ENCODE measurements around the gene OASL.
A peak's percentile ranks its signal among the peaks of the same experiment; 100 is the strongest.

OASL gene

DNA sequence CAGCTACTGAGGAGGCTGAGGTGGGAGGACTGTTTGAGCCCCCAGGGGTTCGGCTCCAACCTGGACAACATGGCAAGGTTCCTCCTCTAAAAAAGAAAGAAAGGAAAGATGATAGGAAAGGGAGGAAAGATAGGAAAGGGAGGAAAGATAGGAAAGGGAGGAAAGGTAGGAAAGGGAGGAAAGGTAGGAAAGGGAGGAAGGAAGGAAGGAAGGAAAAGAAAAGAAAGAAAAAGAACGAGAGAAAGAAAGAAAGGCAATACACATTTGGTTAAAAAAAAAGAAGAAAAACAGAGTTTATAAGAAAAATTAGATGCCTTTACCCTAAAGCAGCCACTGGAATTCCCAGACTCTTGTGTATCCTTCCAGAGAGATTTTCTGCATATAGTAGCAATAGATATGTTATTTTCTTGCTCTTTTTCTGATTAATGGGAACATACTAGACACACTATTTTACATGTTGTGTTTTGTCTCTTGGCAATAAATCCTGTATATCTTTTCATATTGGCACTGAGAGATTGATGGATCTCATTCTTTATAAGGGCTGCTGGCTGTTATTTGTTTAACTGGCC is 48.5 kb downstream of the OASL start:
- Histone ChIP-seq H3K4me1 (ENCODE audit: control insufficient read depth in 1 of 2, insufficient read depth in 2 of 2, low read length in 2 of 2) (no peaks in the 10 kb centered on the region), H3K36me3 (ENCODE audit: control insufficient read depth in 1 of 2, insufficient read depth in 2 of 2, low read length in 2 of 2) (peaks cover 13 to 54% of the 10 kb centered on the region in 2 donors), H3K4me3 (ENCODE audit: low read depth in 1 of 2, low read length in 2 of 2) (no peak overlapping the region), H3K27ac (ENCODE audit: low read depth, low read length) (no peak overlapping the region), H3K27me3 (ENCODE audit: control insufficient read depth in 1 of 2, insufficient read depth in 2 of 2, low read length in 2 of 2) (no peaks in the 10 kb centered on the region), H3K9ac (ENCODE audit: low read depth in 1 of 2, low read length in 2 of 2) (no peak overlapping the region), H3K9me3 (ENCODE audit: control insufficient read depth in 1 of 2, low read length in 2 of 2) (no peaks in the 10 kb centered on the region)

DNA sequence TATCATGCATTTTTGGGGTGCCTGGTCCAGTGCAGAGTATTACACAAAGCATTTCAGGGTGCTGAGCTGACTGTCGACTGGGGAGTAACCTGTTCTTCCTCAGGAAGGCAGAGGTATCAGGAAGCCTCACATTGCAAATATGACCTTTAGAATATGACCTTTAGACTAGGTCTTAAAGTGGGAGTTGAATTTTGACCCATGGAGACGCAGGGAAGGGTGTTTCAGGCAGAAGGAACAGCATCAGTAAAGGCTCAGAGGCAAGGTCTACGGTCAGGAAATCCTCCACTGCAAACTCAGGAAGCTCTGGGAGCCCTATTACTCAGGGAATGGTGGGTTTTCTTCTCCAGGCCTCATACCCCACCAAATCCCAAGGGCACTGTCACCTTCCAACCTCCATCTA is 49.4 kb downstream of the OASL start:
- Histone ChIP-seq H3K27ac (ENCODE audit: low read depth, low read length) (no peak overlapping the region), H3K9ac (ENCODE audit: low read depth in 1 of 2, low read length in 2 of 2) (no peak overlapping the region), H3K9me3 (ENCODE audit: control insufficient read depth in 1 of 2, low read length in 2 of 2) (no peaks in the 10 kb centered on the region), H3K36me3 (ENCODE audit: control insufficient read depth in 1 of 2, insufficient read depth in 2 of 2, low read length in 2 of 2) (peaks cover 8 to 45% of the 10 kb centered on the region in 2 donors), H3K4me3 (ENCODE audit: low read depth in 1 of 2, low read length in 2 of 2) (no peak overlapping the region), H3K4me1 (ENCODE audit: control insufficient read depth in 1 of 2, insufficient read depth in 2 of 2, low read length in 2 of 2) (peaks cover 0 to 4% of the 10 kb centered on the region in 2 donors), H3K27me3 (ENCODE audit: control insufficient read depth in 1 of 2, insufficient read depth in 2 of 2, low read length in 2 of 2) (no peaks in the 10 kb centered on the region)

- Histone ChIP-seq H3K9me3 (ENCODE audit: control insufficient read depth in 1 of 2, low read length in 2 of 2) (no peaks in the 10 kb centered on the region), H3K36me3 (ENCODE audit: control insufficient read depth in 1 of 2, insufficient read depth in 2 of 2, low read length in 2 of 2) (peaks cover 3 to 35% of the 10 kb centered on the region in 2 donors), H3K4me3 (ENCODE audit: low read depth in 1 of 2, low read length in 2 of 2) (no peak overlapping the region), H3K4me1 (ENCODE audit: control insufficient read depth in 1 of 2, insufficient read depth in 2 of 2, low read length in 2 of 2) (peaks cover 6 to 13% of the 10 kb centered on the region in 2 donors), H3K9ac (ENCODE audit: low read depth in 1 of 2, low read length in 2 of 2) (no peak overlapping the region), H3K27me3 (ENCODE audit: control insufficient read depth in 1 of 2, insufficient read depth in 2 of 2, low read length in 2 of 2) (no peaks in the 10 kb centered on the region), H3K27ac (ENCODE audit: low read depth, low read length) (no peak overlapping the region)
Observed at GRCh38 chr12:120988658-120989057, 50.4 kb downstream of the OASL start.

- H3K27me3 ChIP-seq (ENCODE audit: control insufficient read depth in 1 of 2, insufficient read depth in 2 of 2, low read length in 2 of 2) = no peaks in the 10 kb centered on the region
- no peak overlapping the region for H3K9ac ChIP-seq (ENCODE audit: low read depth in 1 of 2, low read length in 2 of 2)
- no peak overlapping the region for H3K27ac ChIP-seq (ENCODE audit: low read depth, low read length)
- no peaks in the 10 kb centered on the region for H3K9me3 ChIP-seq (ENCODE audit: control insufficient read depth in 1 of 2, low read length in 2 of 2)
- H3K36me3 ChIP-seq (ENCODE audit: control insufficient read depth in 1 of 2, insufficient read depth in 2 of 2, low read length in 2 of 2) = peaks cover 3 to 30% of the 10 kb centered on the region in 2 donors
- peaks cover 8 to 17% of the 10 kb centered on the region in 2 donors for H3K4me1 ChIP-seq (ENCODE audit: control insufficient read depth in 1 of 2, insufficient read depth in 2 of 2, low read length in 2 of 2)
- no peak overlapping the region for H3K4me3 ChIP-seq (ENCODE audit: low read depth in 1 of 2, low read length in 2 of 2)
Observed at GRCh38 chr12:120988234-120988633, 50.8 kb downstream of the OASL start.

GRCh38 chr12:120984351-120984898 is 54.6 kb downstream of the OASL start:
- peaks cover 22 to 28% of the 10 kb centered on the region in 2 donors for H3K4me1 ChIP-seq (ENCODE audit: control insufficient read depth in 1 of 2, insufficient read depth in 2 of 2, low read length in 2 of 2)
- no peaks in the 10 kb centered on the region for H3K27me3 ChIP-seq (ENCODE audit: control insufficient read depth in 1 of 2, insufficient read depth in 2 of 2, low read length in 2 of 2)
- peak overlapping the region in 1 of 2 donors; percentile 3 for H3K9ac ChIP-seq (ENCODE audit: low read depth in 1 of 2, low read length in 2 of 2)
- no peaks in the 10 kb centered on the region for H3K9me3 ChIP-seq (ENCODE audit: control insufficient read depth in 1 of 2, low read length in 2 of 2)
- peaks cover 6 to 13% of the 10 kb centered on the region in 2 donors for H3K36me3 ChIP-seq (ENCODE audit: control insufficient read depth in 1 of 2, insufficient read depth in 2 of 2, low read length in 2 of 2)
- peak overlapping the region in 1 of 2 donors; percentile 32 for H3K4me3 ChIP-seq (ENCODE audit: low read depth in 1 of 2, low read length in 2 of 2)
- H3K27ac ChIP-seq (ENCODE audit: low read depth, low read length) = peak overlapping the region; percentile 56

DNA sequence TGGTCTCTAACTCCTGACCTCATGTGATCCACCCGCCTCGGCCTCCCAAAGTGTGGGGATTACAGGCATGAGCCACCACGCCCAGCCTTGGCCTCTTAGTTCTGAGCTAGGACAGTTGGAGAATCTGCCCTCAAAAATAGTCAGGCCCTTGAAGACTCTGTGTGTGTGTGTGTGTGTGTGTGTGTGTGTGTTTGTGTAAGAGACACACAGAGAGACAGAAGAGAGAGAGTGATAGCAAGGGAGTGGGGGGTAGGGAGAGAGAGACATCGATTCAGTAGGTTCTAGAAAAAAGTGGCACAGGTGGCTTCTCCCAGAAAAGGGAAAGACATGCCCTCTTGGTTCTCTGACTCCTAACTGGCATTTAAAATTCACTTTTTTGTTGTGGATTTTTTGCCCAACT is 55.3 kb downstream of the OASL start:
- Histone ChIP-seq H3K36me3 (ENCODE audit: control insufficient read depth in 1 of 2, insufficient read depth in 2 of 2, low read length in 2 of 2) (peaks cover 5 to 7% of the 10 kb centered on the region in 2 donors), H3K27me3 (ENCODE audit: control insufficient read depth in 1 of 2, insufficient read depth in 2 of 2, low read length in 2 of 2) (no peaks in the 10 kb centered on the region), H3K4me3 (ENCODE audit: low read depth in 1 of 2, low read length in 2 of 2) (no peak overlapping the region), H3K27ac (ENCODE audit: low read depth, low read length) (peak overlapping the region; percentile 56), H3K9me3 (ENCODE audit: control insufficient read depth in 1 of 2, low read length in 2 of 2) (no peaks in the 10 kb centered on the region), H3K4me1 (ENCODE audit: control insufficient read depth in 1 of 2, insufficient read depth in 2 of 2, low read length in 2 of 2) (peaks cover 22 to 28% of the 10 kb centered on the region in 2 donors), H3K9ac (ENCODE audit: low read depth in 1 of 2, low read length in 2 of 2) (peak overlapping the region in 1 of 2 donors; percentile 3)

- no peaks in the 10 kb centered on the region for H3K9me3 ChIP-seq (ENCODE audit: control insufficient read depth in 1 of 2, low read length in 2 of 2)
- peaks cover 22 to 28% of the 10 kb centered on the region in 2 donors for H3K4me1 ChIP-seq (ENCODE audit: control insufficient read depth in 1 of 2, insufficient read depth in 2 of 2, low read length in 2 of 2)
- no peak overlapping the region for H3K9ac ChIP-seq (ENCODE audit: low read depth in 1 of 2, low read length in 2 of 2)
- no peak overlapping the region for H3K27ac ChIP-seq (ENCODE audit: low read depth, low read length)
- H3K4me3 ChIP-seq (ENCODE audit: low read depth in 1 of 2, low read length in 2 of 2) = no peak overlapping the region
- no peaks in the 10 kb centered on the region for H3K27me3 ChIP-seq (ENCODE audit: control insufficient read depth in 1 of 2, insufficient read depth in 2 of 2, low read length in 2 of 2)
- peaks cover 0 to 5% of the 10 kb centered on the region in 2 donors for H3K36me3 ChIP-seq (ENCODE audit: control insufficient read depth in 1 of 2, insufficient read depth in 2 of 2, low read length in 2 of 2)
Observed at GRCh38 chr12:120982659-120983058, 56.4 kb downstream of the OASL start.

GRCh38 chr12:120981407-120981941 is 57.6 kb downstream of the OASL start:
- Histone ChIP-seq H3K27me3 (ENCODE audit: control insufficient read depth in 1 of 2, insufficient read depth in 2 of 2, low read length in 2 of 2) (no peaks in the 10 kb centered on the region), H3K9ac (ENCODE audit: low read depth in 1 of 2, low read length in 2 of 2) (peak overlapping the region; percentile 33 to 88), H3K36me3 (ENCODE audit: control insufficient read depth in 1 of 2, insufficient read depth in 2 of 2, low read length in 2 of 2) (peaks cover 2 to 5% of the 10 kb centered on the region in 2 donors), H3K4me3 (ENCODE audit: low read depth in 1 of 2, low read length in 2 of 2) (peak overlapping the region; percentile 84 to 86), H3K9me3 (ENCODE audit: control insufficient read depth in 1 of 2, low read length in 2 of 2) (no peaks in the 10 kb centered on the region), H3K4me1 (ENCODE audit: control insufficient read depth in 1 of 2, insufficient read depth in 2 of 2, low read length in 2 of 2) (peaks cover 22 to 28% of the 10 kb centered on the region in 2 donors), H3K27ac (ENCODE audit: low read depth, low read length) (peak overlapping the region; percentile 73)

- Histone ChIP-seq H3K27ac (ENCODE audit: low read depth, low read length) (peak overlapping the region; percentile 75), H3K9ac (ENCODE audit: low read depth in 1 of 2, low read length in 2 of 2) (peak overlapping the region; percentile 33 to 88), H3K4me3 (ENCODE audit: low read depth in 1 of 2, low read length in 2 of 2) (peak overlapping the region; percentile 84 to 86), H3K27me3 (ENCODE audit: control insufficient read depth in 1 of 2, insufficient read depth in 2 of 2, low read length in 2 of 2) (no peaks in the 10 kb centered on the region), H3K9me3 (ENCODE audit: control insufficient read depth in 1 of 2, low read length in 2 of 2) (no peaks in the 10 kb centered on the region), H3K4me1 (ENCODE audit: control insufficient read depth in 1 of 2, insufficient read depth in 2 of 2, low read length in 2 of 2) (peaks cover 22 to 31% of the 10 kb centered on the region in 2 donors), H3K36me3 (ENCODE audit: control insufficient read depth in 1 of 2, insufficient read depth in 2 of 2, low read length in 2 of 2) (peaks cover 2 to 5% of the 10 kb centered on the region in 2 donors)
Observed at GRCh38 chr12:120980800-120981368, 58.2 kb downstream of the OASL start.
